NCI-H146 treated with DMSO at 0.1 percent for 48 hours (cell line): ENCODE measurements around the gene HTN3.
"Not testable (repeated sequence)": the region's sequence is repeated elsewhere in the genome, so short reads cannot be mapped to it uniquely, and the experiment has no call there.

Experiments used
- DNase-seq: peaks from one replicate; lab custom pipeline; 2025; ENCODE audit not compliant: unreplicated experiment; lab: John Stamatoyannopoulos, UW

HTN3 gene

GRCh38 chr4:70028159-70028558, at the start of gene HTN3:
HTN3 (plus strand) TSS chr4:70028459; CDS start chr4:70030741, 2,282 bp downstream.
- DNase-seq: not testable (repeated sequence)

GRCh38 chr4:69984030-69984443, 44.2 kb upstream of the HTN3 start:
- no peak for DNase-seq

GRCh38 chr4:69986663-69987062, 41.6 kb upstream of the HTN3 start:
- DNase-seq: no peak

- DNase-seq: no peak
Measured at GRCh38 chr4:69991016-69991415, 37.2 kb upstream of the HTN3 start.

GRCh38 chr4:69994782-69995181, 33.5 kb upstream of the HTN3 start:
- no peak for DNase-seq

- DNase-seq: no peak
Measured at GRCh38 chr4:69995526-69996016, 32.7 kb upstream of the HTN3 start, which contains the start of gene STATH. STATH (plus strand) TSS chr4:69995966; CDS start chr4:69998438, 2,472 bp downstream.

GRCh38 chr4:69999420-69999819, 28.8 kb upstream of the HTN3 start:
- no peak for DNase-seq

GRCh38 chr4:70000711-70001110, 27.5 kb upstream of the HTN3 start:
- DNase-seq: no peak

GRCh38 chr4:70002507-70002906, 25.8 kb upstream of the HTN3 start:
- no peak for DNase-seq

- no peak for DNase-seq
Measured at GRCh38 chr4:70008771-70009170, 19.5 kb upstream of the HTN3 start.

GRCh38 chr4:70019006-70019405, 9.3 kb upstream of the HTN3 start:
- DNase-seq: not testable (repeated sequence)

GRCh38 chr4:70023218-70023617, 5.0 kb upstream of the HTN3 start:
- DNase-seq: no peak

- DNase-seq: no peak
Measured at GRCh38 chr4:70027011-70027410, 1.2 kb upstream of the HTN3 start.

GRCh38 chr4:70037559-70037958, 9.3 kb downstream of the HTN3 start:
- DNase-seq: not testable (repeated sequence)

GRCh38 chr4:70039928-70040327, 11.7 kb downstream of the HTN3 start:
- not testable (repeated sequence) for DNase-seq

- DNase-seq: no peak
Measured at GRCh38 chr4:70041652-70042286, 13.5 kb downstream of the HTN3 start.

- DNase-seq: not testable (repeated sequence)
Measured at GRCh38 chr4:70050138-70050537, 21.9 kb downstream of the HTN3 start, which contains the start of gene HTN1. HTN1 (plus strand) TSS chr4:70050438; CDS start chr4:70053077, 2,639 bp downstream.

GRCh38 chr4:70056534-70056933, 28.3 kb downstream of the HTN3 start:
- DNase-seq: not testable (repeated sequence)

GRCh38 chr4:70057651-70058050, 29.4 kb downstream of the HTN3 start:
- no peak for DNase-seq

GRCh38 chr4:70059149-70059548, 30.9 kb downstream of the HTN3 start:
- DNase-seq: no peak

GRCh38 chr4:70062000-70062399, 33.7 kb downstream of the HTN3 start:
- DNase-seq: no peak

- DNase-seq: no peak
Measured at GRCh38 chr4:70080205-70080604, 51.9 kb downstream of the HTN3 start.
